Keratinocyte (primary cell): ENCODE results near the gene VPS35. TPM values are rescaled to one million over a fixed set of nuclear protein-coding genes. Genes with fewer than 3 reads are reported as not detected.
"Not testable (repeated sequence)": the region's sequence is repeated elsewhere in the genome, so short reads cannot be mapped to it uniquely, and the experiment has no call there.

Experiments
- DNase-seq: peaks from one replicate; pipeline ENCODE4 v3.0.0-alpha.2; 2011; ENCODE audit warnings: low read depth, missing footprints, low spot score
- FAIRE-seq: peaks from 2 replicates; lab custom pipeline; 2011; peaks lifted over from hg19 to GRCh38; lab: Jason Lieb, UNC
- H2AFZ ChIP-seq: 2 replicates; pipeline ENCODE4 v1.6.0; 2012; ENCODE audit warnings: low read length, control low read depth, inconsistent platforms; ENCODE audit not compliant: control insufficient read depth
- H3K27ac ChIP-seq: 2 replicates; pipeline ENCODE4 v1.5.1; 2011; ENCODE audit warnings: low read length; ENCODE audit not compliant: control insufficient read depth, insufficient read depth
- H3K27me3 ChIP-seq: 3 replicates; pipeline ENCODE4 v1.6.0; 2011; ENCODE audit warnings: low read length; ENCODE audit not compliant: control insufficient read depth, insufficient read depth; ENCODE audit errors: extremely low read depth
- H3K36me3 ChIP-seq, 2 experiments: 2 replicates in 1 of 2; 3 replicates in 1 of 2; pipeline ENCODE4 v1.5.1; 2011; ENCODE audit warnings: low read length in 2 of 2, mild to moderate bottlenecking in 1 of 2; ENCODE audit not compliant: control insufficient read depth in 2 of 2, insufficient read depth in 2 of 2; ENCODE audit errors: extremely low read depth in 1 of 2
- H3K4me1 ChIP-seq: 3 replicates; pipeline ENCODE4 v1.5.1; 2011; ENCODE audit warnings: low read length; ENCODE audit not compliant: control insufficient read depth, insufficient read depth; ENCODE audit errors: extremely low read depth
- H3K4me2 ChIP-seq: 3 replicates; pipeline ENCODE4 v1.6.0; 2011; ENCODE audit warnings: low read depth, low read length; ENCODE audit not compliant: control insufficient read depth, insufficient read depth; ENCODE audit errors: extremely low read depth
- H3K4me3 ChIP-seq, 3 experiments: fragments of 200-600 bp in 1 of 3; sonication (generic) in 1 of 3; 2 replicates in 2 of 3; 3 replicates in 1 of 3; pipeline ENCODE4 v1.5.1; 2011 to 2016; ENCODE audit warnings: low read length in 3 of 3, mild to moderate bottlenecking in 3 of 3, control low read depth in 2 of 3, inconsistent platforms in 1 of 3, low read depth in 1 of 3, mixed read lengths in 1 of 3, mixed run types in 1 of 3, moderate library complexity in 1 of 3; ENCODE audit not compliant: control insufficient read depth in 2 of 3, insufficient read depth in 2 of 3; ENCODE audit errors: extremely low read depth in 1 of 3
- H3K79me2 ChIP-seq: 2 replicates; pipeline ENCODE4 v1.6.0; 2012; ENCODE audit warnings: low read length; ENCODE audit not compliant: control insufficient read depth, insufficient read depth
- H3K9ac ChIP-seq: 3 replicates; pipeline ENCODE4 v1.6.0; 2011; ENCODE audit warnings: low read length; ENCODE audit not compliant: control insufficient read depth, insufficient read depth; ENCODE audit errors: extremely low read depth
- H3K9me1 ChIP-seq: 3 replicates; pipeline ENCODE4 v1.6.0; 2011; ENCODE audit warnings: low read length; ENCODE audit not compliant: control insufficient read depth, insufficient read depth; ENCODE audit errors: extremely low read depth
- H3K9me3 ChIP-seq: 2 replicates; pipeline ENCODE4 v1.5.1; 2012; ENCODE audit warnings: low read depth, low read length; ENCODE audit not compliant: control insufficient read depth
- H4K20me1 ChIP-seq: 3 replicates; pipeline ENCODE4 v1.6.0; 2011; ENCODE audit warnings: low read length; ENCODE audit not compliant: control insufficient read depth, insufficient read depth; ENCODE audit errors: extremely low read depth
- CTCF ChIP-seq, 3 experiments: IDR thresholded peaks in 1 of 3; conservative IDR thresholded peaks in 1 of 3; optimal IDR thresholded peaks in 1 of 3; 2 replicates in 2 of 3; 3 replicates in 1 of 3; pipeline versions ENCODE3 to v1.5.1; 2011; ENCODE audit warnings: low read length in 3 of 3, mild to moderate bottlenecking in 3 of 3, moderate library complexity in 2 of 3, control low read depth in 1 of 3, inconsistent platforms in 1 of 3; ENCODE audit not compliant: insufficient read depth in 2 of 3; ENCODE audit errors: extremely low read depth in 1 of 3
- EZH2 ChIP-seq: IDR thresholded peaks from one replicate; pipeline ENCODE4 v1.6.1; 2012; ENCODE audit warnings: inconsistent platforms, mild to moderate bottlenecking, low read length, moderate library complexity
- dilution Hi-C: fragments of 300-500 bp; cut with MboI; formaldehyde crosslinking; loops from one replicate; pipeline ENCODE4 v1.7.0; 2020; ENCODE audit warnings: low sequenced_read_pairs; ENCODE audit not compliant: extremely low pct_ligation_motif_present
- polyA plus RNA-seq, 5 experiments: library from polyadenylated mRNA; depleted of rRNA in 3 of 5; stranded (reverse) in 3 of 5; stranded (forward) in 1 of 5; unstranded in 1 of 5; fragments of >200 nt; gene quantifications; 1 replicate in 1 of 5; 2 replicates in 3 of 5; 3 replicates in 1 of 5; pipeline versions ENCODE4 v1.2.1 to v1.2.3, GENCODE V29; 2011 to 2012; ENCODE audit warnings: missing spikeins in 2 of 5, low read depth in 1 of 5, low replicate concordance in 1 of 5

Gene VPS35
- polyA plus RNA-seq, 1 donor (not counting 4 experiments of a cell fraction or from before 2014, with no cell fraction given): 87.3 TPM

DNA sequence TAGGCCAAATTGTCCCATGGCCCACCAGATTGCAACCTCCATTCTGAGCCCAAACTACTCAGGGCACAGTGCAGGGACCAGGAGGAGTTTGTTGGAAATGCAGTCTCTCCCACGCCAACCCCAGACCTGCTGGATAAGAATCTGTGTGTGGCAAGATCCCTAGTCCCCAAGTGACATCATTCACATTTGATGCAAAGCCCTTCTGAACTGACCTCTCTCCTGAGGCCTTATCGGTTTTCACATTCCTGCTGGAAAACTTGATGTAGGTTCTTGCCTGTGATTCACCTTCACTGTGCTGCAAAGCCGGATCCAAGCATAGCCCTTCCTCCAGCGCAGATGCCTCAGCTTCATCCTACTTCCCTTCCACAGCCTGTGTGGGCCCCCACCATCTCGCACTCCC, 61.2 kb downstream of the VPS35 start:
- TF ChIP-seq CTCF (optimal IDR thresholded peaks at IDR 0.05 in 1 of 3, IDR thresholded peaks at IDR 0.05 in 1 of 3, conservative IDR thresholded peaks at IDR 0.05 in 1 of 3; ENCODE audit: extremely low read depth in 1 of 3, insufficient read depth in 2 of 3, low read length in 3 of 3) (no peak), EZH2 (no peak)
- FAIRE-seq (no peak), DNase-seq (no peak)
- H3K9ac ChIP-seq: no peak overlapping the region
- H3K4me1 ChIP-seq: peaks cover 4% of the 10 kb centered on the region
- no peaks in the 10 kb centered on the region for H3K36me3 ChIP-seq
- H3K4me3 ChIP-seq: no peak overlapping the region
- H3K27me3 ChIP-seq: no peaks in the 10 kb centered on the region
- H2AFZ ChIP-seq: no peak overlapping the region
- dilution Hi-C loops: no loop called here
- H3K9me1 ChIP-seq: no peaks in the 10 kb centered on the region
- H3K9me3 ChIP-seq: no peaks in the 10 kb centered on the region
- H4K20me1 ChIP-seq: no peaks in the 10 kb centered on the region
- H3K4me2 ChIP-seq: no peak overlapping the region
- H3K27ac ChIP-seq: no peak overlapping the region
- H3K79me2 ChIP-seq: no peaks in the 10 kb centered on the region

DNA sequence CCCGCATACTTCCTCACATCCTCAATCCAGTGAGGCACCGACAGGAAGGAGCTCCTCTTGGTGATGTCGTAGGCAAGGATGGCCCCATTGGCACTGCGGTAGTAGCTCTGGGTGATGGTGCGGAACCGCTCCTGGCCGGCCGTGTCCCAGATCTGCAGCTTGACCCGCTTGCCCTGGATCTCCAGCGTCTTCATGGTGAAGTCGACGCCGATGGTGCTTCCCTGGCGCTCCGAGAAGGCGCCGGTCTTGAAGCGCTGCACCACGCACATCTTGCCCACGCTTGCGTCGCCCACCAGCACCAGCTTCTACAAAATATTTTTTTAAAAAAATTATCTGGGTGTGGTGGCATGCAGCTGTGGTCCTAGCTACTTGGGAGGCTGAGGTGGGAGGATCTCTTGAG, 62.3 kb downstream of the VPS35 start:
- H3K4me1 ChIP-seq, H3K27ac ChIP-seq, H3K36me3 ChIP-seq, DNase-seq, H2AFZ ChIP-seq, H3K4me3 ChIP-seq, dilution Hi-C loops, H3K4me2 ChIP-seq, H3K9ac ChIP-seq, H3K9me1 ChIP-seq, H3K79me2 ChIP-seq, H3K27me3 ChIP-seq, H3K9me3 ChIP-seq, H4K20me1 ChIP-seq, FAIRE-seq: not testable (repeated sequence)

DNA sequence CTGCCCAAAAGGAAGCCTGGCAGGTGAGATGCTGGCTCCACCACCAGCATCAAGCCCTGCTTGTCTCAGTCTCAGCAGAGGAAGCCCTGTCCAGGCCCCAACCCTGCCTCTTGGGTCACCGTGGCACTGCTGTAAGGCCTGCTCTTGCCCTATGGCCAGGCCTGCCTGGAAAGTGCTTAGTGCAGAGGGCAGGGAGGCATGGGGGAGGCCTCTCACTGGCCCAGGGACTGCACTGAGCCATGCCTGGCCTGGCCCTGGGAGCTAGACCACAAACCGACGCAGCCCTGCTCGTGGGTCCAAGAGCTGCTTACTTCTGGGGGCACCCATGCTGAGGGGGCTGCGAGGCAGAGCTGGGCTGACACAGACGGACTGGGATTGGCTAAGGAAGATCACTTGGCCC, 64.1 kb downstream of the VPS35 start:
- H3K9me3 ChIP-seq, dilution Hi-C loops, DNase-seq, H3K4me1 ChIP-seq, H3K4me2 ChIP-seq, H3K27ac ChIP-seq, H3K4me3 ChIP-seq, H4K20me1 ChIP-seq, H3K9me1 ChIP-seq, H3K36me3 ChIP-seq, H3K27me3 ChIP-seq, H2AFZ ChIP-seq, H3K9ac ChIP-seq, FAIRE-seq: not testable (repeated sequence)
- H3K79me2 ChIP-seq: peaks cover 13% of the 10 kb centered on the region

DNA sequence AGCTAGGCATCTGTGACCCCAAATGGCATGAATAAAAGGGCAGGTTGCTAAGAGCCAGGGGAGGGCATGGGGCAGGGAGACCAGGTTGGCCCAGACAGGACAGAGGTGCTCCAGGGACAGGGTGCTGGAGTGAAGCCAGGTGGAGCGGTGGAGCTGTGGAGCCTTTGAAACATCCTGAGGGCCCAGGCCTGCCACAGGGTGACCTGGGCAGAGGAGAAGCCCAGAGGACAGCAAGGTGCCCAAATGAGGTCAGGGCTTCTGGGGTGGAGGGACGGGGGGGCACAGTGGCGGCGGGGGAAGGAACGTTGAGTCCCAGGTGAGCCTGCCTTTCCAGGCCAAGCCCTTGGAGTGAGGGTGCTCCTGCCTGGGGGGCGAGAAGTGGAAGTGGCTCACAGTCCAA, 65.3 kb downstream of the VPS35 start:
- peaks cover 18% of the 10 kb centered on the region for H3K79me2 ChIP-seq
- H3K9me1 ChIP-seq, H3K9me3 ChIP-seq, H3K36me3 ChIP-seq, H3K4me2 ChIP-seq, H3K27ac ChIP-seq, H4K20me1 ChIP-seq, H3K4me3 ChIP-seq, H2AFZ ChIP-seq, DNase-seq, H3K9ac ChIP-seq, FAIRE-seq, H3K27me3 ChIP-seq, dilution Hi-C loops, H3K4me1 ChIP-seq: not testable (repeated sequence)
